GM18867 (cell line): ENCODE data around the gene ZCCHC2.

ENCODE experiments used
- ATAC-seq: cut with Tn5 transposase; IDR thresholded peaks from one replicate; pipeline ENCODE4 v1.9.1; 2021; ENCODE audit warnings: mild to moderate bottlenecking, moderate library complexity; ENCODE audit not compliant: unreplicated experiment

ZCCHC2 gene

DNA sequence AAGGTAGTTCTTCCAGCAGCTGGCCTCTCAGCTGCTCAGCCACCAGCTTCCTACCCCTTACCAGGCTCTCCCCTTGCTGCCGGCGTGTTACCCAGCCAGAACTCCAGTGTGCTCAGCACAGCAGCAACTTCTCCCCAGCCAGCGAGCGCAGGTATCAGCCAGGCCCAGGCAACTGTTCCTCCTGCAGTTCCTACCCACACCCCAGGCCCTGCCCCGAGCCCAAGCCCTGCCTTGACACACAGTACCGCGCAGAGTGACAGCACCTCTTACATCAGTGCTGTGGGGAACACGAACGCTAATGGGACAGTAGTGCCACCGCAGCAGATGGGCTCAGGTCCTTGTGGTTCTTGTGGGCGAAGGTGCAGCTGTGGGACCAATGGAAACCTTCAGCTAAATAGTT is 52.0 kb downstream of the ZCCHC2 start:
- no peak for ATAC-seq

DNA sequence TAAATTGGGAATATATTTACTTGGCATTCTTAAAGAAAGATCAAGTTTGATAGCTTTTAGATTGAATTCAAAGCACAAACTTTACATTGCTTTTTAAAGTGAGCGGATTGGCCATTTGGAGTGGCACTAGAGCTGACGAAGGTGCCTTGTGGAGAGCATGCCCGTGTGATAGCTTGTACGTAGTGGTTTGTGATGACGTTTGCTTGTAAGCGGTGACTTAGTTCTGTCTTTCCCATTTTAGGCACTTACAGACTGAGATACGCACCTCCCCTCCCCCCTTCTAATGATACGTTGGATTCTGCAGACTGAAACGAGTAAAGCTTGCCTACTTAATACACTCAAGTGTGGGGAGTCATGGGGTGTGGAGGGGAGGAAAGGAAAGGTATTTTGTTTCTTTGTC is 53.4 kb downstream of the ZCCHC2 start:
- no peak for ATAC-seq

DNA sequence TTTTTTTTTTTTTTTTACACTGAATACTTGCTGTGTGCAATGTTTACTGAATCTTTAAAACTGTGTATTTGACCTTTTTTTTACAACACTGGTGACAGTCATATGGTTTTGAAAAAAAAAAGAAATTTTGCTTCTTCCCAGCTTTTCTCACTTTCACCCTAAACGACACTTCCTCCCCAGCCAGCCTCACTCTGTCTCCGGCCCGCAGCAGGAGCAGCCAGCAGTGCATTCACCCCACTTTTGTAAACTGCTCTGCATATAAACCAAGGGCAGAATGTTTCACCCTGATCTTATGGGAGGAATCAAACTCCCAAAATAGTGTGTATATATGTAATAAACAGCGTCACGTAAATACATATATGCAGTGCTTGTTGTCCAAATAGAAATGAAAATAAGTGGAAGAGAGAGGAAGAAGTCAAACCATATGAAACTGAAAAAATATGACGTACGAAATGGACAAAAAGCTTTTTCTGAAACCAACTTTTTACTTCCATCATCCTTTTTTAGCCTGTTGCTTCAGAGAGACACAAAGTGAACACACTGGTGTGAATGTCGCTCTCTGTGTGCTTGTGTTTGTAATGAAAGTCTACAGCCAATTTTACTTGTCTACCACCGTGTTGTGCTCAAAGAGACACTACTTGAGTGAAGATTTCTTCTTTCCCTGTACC is 54.2 kb downstream of the ZCCHC2 start:
- ATAC-seq: peak; percentile 62

DNA sequence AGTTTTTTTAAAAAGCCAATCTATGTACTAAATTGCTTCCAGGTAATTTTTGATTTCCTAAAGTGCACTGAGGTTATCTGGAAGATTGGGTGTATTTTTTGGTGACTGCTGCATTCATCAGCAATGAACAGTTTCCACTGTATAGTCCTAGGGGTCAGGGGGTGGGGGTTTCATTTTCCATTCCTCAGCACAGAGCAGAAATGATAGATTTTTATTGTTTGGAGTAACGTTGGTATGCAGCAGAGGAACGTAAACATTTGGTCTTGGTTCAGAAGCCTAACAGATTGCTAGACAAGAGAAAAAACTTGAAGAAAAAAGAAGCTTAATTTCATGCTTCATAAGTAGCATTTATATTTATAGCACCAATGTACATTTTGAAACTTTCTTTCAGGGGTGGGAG is 54.9 kb downstream of the ZCCHC2 start:
- no peak for ATAC-seq

DNA sequence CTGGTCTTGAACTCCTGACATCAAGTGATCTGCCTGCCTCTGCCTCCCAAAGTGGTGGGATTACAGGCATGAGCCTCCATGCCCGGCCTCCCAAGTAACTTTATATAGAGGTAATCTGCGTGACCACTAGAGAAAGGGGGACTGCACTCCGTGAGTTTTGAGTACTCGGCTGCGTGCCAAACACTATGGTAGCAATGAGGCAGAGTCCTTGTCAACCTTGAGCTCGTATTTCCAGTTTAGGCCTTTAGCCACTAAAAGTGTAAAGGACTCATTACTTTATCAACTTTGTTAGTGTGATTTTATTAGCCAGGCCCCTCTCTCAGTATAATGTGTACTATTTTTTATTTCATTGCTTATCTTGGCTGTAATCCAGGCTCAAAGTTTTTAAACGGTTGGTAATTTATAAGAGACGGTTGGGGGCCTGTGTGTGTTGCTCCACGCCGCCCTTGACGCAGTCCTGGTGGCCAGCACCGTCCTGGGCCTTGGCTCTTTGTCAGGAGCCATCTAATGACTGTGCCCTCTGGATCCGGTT is 56.2 kb downstream of the ZCCHC2 start:
- ATAC-seq: no peak

DNA sequence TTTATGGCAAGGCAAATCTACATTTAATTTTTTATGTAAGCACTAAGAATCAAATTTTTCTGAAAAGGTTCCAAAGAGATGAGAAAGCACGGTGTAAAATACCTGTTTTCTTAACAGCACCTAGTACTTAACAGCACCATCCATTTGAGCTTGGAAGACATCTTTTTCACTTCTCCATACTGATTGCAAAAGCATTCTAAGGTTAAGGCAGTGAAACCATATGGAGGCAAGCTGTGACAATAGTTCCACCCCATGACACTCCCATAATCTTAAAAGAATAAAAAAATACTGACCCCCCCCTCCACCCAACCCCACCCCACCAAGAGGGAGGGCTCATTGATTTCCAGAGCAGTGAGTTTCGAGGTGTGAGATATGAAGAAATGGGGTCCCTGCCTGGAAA is 60.6 kb downstream of the ZCCHC2 start:
- no peak for ATAC-seq

DNA sequence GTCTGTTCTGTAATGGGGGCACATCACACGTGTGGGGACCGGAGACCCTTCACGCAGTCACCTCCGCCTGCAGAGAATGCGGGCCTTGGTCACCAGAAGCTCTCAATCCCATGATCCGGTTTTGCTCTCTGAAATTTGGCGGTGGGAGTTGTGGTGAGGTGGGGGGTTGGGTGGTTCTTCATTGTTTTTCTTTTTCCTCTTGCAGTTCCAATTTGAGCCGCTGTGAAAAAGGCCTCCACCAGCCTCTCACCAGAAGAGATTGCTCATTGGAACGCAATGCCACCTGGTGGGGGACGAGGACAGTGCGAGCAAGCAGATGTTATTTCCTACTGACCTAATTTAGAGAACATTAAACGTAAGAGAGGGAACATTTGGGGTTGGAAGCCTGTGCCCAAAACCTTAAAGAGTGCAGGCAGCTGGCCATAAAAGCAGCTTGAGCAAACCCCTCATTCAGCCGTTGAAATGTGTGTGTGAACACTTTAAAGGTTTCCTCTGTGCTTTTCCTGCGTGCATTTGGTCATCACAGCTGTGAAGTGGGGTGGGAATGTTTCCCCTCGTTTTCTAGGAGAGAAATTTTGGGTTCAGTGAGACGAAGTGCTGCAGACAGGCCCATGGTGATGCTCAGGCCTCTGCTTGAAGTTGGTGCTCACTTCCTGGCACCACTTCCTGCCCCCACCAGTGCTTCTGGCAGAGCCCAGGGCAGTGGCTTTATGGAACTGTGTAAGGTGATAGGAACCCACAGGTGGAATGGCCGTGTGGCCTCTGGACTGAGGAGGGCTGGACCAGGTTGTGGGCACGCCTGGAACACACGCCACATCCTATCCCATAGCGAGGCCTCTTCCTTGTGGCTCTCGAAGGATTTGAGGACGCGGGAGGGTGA is 61.7 kb downstream of the ZCCHC2 start:
- peak; percentile 80 for ATAC-seq

DNA sequence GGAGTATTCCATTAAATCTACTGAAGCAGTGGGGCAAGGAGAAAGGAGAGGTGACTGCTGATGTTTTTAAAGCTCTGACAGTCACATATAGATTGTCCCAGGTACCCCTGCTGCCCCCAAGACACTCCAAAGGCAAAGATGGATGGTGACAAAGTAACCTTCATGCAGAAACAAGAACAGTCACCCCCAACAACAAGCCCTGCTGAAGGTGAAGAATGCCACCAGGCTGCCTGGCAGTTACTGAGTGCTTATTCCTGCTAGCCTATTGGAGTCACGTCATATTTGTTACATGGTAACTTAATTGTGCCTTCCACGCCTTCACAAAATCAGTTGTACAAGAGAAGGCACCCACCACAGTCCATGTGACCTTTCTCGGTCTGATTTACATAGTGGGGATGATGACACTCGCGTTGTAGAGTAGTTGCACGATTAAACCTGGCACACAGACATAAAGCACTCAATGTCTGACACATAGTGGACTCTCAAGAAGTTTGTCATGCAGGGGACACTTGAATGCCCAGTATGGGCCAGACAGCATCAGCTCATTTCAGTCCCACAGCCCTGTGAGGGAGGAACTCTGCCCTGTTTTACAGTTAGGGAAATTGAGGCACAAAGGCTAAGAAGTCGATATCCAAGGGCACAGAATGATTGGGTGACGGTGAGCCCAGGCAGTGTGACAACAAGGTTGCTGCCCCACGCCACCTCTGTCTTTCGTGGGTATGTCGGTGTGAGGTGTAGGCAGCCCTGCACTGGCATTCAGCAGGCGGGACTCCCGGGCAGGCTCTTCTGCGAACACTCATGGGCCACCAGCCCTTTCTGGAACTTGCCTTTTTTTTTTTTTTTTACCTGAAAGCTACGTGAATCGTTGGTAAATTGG is 62.7 kb downstream of the ZCCHC2 start:
- ATAC-seq: peak; percentile 34

DNA sequence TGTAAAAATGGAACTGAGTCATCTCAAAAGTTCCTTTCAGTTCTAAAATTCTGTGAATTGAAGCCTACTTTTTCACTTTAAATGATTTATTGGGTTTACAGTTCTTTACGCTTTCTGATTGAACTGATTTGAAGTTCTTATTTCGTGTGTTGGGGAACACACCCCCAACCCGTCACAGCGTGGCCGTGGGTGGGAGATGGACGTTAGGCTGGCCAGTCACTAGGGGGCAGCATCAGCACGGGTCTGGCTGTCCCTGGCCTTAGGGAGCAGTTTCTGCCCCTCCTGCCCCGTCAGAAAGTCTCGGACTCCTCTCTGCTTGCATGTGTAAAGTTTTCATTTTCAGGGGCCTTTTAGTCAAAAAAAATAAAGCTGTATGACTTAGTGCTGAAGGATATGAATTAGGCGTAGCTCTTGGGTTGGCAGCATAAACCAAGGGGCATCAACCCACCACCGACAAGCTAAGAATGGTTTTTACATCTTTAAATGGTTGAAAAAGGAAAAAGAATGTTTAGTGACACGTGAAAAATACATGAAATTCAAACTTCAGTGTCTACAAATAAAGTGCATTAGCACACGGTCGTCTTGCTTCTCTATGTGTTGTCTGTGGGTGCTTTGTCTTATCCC is 63.4 kb downstream of the ZCCHC2 start:
- ATAC-seq: peak; percentile 81

DNA sequence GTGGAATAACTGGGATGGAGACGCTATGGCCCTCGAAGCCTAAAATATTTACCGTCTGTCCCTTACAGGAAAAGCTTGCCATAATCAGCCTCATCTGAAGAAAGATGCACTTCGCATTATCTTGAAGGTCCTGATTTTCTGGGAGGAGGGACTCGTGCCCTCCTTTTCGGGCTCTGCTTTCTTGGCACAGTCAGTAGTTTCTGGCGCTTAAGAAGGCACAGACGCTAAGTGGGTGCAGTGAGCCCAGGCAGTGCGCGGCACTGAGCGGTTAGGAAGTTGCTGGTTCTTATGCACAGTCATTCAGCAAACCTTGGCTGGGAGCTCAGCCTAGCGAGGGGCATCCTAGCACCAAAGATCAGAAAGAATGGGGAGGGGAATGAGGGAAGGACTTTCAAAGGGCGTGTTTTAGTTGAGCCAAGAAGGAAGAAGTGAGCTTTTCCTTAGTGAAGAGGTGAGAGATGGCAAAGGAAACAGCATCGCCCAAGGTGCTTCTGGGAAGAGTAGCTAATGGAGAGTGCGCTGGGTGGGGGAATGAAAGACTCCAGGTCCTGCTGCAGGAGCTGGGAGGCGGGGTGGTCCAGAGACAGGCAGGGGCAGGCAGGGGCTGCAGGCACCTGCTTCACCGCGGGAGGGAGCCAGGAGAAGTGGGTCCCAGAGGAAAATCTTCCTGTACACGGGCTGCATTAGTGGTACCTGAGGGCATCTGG is 64.1 kb downstream of the ZCCHC2 start:
- no peak for ATAC-seq

DNA sequence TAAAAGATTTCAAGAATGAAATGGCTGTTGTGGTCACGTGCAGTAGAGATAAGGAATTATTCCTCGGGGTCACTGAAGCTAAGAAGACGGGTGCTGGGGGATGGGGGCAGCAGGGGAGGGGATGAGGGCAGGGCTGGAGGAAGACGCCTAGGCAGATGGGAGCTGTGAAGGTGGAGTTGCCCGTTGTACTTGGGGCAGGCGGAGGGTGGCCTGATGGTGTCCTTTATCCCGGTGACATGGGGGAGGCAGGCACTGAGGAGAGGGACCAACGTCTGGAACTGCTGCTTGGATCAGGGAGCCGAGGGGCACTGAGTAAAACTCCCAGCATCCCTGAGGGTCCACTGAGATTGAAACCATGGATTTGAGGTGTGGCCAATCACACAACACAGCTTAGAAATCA is 64.9 kb downstream of the ZCCHC2 start:
- no peak for ATAC-seq

DNA sequence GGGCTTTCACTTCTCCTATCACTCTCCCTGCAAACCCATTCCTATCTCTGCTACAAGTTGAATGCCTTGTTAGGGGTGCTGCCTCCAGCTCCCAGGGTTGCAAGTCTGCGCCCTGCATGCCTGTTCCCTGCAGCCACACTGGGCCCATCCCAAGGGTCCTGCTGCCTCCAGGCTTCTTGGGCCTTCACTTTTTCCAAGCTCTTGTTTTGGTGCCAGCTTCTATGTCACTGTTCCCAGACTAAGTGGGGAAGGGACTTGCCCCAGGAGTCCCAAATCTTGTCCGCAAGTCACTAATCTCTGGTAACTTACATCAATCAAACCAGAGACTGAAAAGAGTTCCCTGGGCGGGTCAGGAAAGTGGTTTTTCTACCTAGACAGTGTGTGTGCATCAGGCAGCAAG is 65.4 kb downstream of the ZCCHC2 start:
- ATAC-seq: no peak

DNA sequence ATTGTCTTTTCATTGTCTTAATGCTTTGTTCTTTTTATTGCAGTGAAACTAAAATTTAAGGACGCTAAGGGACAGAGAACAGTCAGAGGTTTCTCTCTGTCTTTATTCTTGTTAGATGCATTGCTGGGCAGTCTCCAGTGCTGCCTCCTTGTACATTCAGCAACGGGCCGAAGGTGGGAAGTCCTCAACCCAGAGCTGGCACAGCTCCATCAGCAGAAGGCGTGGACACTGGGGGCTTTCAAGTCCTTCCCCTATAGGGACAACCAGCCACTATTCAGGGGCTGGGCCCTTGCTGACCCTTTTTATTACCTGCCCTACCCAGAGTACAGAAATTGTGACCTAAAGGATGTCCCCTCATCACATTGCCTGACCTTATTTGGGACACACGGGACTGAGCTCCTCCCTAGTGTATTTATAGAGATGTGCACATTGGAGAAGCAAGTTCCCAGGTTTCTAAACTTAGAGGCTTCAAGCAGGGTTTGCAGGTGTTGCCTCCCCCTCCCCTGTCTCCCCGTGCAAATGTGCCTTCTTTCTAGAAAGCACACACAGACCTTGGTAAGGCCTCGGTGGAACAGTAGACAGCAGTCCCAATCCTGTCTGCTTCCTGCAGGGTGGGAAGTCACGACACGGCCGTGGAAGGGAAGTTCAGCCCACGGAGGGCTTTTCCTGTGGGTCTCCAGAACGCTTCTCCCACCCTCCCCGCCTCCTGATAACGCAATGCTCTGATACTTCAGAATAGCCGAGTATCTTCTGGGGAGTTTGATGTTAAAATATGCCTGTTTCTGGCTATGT is 68.2 kb downstream of the ZCCHC2 start:
- no peak for ATAC-seq

DNA sequence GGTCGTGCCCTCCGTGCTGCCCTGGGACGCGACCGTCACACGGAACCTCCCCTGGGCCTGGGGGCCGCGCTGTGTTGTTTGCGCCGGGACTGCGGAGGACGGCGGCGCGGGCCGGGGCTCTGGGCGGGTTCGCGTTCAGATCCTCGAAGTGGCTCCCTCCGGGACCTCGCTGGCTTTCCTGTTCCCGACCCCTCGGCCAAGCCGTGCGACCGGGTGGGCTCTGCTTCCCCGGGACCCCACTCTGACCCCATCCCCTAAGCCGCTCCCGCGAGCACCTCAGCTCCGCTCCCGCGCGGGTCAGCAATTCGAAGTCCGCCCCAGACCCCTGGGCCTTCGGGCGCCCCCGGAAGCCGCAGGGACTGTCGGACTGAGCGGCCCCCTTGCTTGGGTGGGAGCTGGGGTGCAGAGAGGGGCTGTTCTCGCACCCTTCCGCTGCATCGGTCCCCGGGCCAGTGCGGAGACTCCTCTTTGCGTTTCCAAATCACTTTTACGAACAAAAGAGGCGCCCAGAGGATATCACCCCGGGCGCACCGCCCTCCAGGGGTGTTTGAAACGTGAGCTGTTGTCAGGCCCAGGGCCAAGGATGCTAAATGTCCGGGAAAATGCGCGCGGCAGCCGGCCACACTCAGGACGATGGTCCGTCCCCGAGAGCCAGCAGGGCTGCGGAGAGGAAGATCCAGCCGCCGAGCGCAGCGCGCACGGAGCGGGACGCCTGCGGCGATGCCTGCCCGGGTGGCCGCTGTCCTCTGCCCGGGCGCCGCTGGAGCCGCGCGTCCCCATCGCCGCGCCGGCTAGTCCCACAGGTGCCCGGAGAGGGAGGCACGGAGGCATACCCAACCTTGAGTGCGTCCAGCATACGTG is 73.5 kb downstream of the ZCCHC2 start:
- ATAC-seq: no peak

DNA sequence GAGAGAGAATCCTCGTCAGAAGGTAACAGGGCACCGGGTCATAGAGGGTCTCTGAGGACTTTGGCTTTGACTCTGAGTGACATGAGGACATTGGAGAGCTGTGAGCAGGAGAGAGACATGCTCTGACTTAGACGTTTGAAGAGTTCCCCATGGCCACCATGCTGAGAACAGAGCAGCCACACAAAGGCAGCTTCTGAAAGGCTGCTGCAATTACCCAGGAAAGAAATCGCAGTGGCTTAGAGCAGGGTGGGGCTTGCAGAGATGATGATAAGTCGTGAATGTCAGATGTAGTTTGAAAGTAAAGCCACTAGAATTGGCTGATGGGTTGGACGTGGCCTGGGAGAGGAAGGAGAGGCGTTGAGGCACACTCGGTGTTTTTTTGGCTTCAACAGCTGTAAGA is 79.0 kb downstream of the ZCCHC2 start:
- ATAC-seq: no peak

DNA sequence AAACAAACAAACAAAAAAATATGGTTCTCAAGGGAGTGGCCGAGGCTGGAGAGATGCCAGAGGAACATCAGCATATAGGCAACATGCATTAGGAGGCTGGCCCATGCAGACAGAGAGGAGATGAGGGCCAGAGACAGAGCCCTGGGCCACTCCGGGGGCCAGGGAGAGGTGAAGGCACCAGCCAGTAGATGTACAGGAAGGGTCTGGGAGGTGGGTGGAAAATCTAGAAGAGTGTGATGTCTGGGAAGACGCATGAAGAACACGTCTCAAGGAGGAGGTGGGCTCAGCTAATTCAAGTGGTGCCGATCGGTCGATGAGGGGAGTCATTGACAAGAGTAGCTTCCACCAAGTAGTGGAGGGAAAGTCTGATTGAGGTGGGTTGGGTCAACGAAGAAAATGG is 79.9 kb downstream of the ZCCHC2 start:
- ATAC-seq: no peak

DNA sequence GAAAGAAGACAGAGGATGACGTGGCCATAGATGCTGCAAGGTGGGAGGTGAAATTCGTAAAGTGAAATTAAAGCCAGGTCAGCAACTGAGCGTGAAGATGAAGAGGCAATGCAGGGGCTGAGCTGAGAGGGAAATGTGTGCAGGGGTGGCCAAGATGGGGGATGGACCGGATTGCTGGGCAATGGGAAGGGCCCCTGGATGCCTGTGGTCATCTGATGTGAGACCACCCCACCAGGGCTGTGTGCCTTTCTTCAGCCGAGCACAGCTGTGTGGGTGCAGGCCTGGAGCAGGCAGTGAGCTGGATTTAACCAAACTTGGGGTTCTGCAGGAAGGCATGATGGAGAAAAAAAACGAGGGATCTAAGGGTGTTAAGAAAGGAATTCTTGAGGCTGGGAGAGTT is 80.4 kb downstream of the ZCCHC2 start:
- ATAC-seq: no peak

DNA sequence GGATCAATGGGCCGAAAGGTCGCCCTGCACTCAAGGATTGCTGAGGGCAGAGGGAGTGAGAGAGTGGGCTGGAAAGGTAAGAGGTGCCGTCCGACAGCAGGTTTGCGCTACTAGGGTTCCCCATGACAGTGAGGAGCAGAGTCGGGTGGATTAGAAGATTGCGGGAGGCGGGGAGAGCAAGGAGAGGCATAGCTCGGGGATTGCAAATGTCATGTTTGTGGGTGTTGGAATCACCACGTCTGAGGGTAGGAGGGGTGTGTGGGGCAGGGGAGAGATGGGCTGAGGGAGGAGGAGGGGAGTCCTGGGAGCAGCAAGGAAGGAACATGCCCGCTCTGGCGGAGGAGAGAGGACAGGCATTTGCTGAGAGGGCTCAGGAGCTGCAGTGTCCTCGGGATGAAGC is 81.2 kb downstream of the ZCCHC2 start:
- no peak for ATAC-seq
